SK-N-MC (cell line): ENCODE data around the gene PDK2.

Experiments
- EZH2 ChIP-seq: fragments of 200-600 bp; sonication (generic); IDR thresholded peaks from one replicate; pipeline ENCODE4 v1.6.1; 2017; ENCODE audit warnings: antibody characterized with exemption
- POLR2AphosphoS5 ChIP-seq: IDR thresholded peaks from 2 replicates; pipeline ENCODE4 v1.6.1; 2012; ENCODE audit warnings: mild to moderate bottlenecking, low read depth, low read length, borderline replicate concordance

DNA sequence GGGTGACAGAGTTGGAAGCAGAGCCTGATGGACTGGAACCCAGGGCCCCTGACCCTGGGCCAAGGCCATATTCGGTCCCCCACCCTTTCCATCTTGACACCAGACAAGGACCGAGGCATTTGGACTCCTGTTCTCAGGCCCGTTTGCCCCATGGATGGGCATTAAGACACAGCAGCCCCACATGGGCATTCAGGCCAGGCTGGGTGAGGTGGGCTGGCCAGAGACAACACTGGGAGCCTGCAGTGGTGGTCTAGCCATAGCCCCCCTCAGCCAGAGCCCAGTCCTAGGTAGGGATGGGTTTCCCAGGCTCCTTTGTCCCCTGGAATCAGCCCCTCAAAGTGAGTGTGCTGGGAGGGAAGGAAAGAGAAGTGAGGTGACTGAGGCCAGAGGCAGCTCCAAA lies 1.6 kb downstream of the PDK2 start:
- TF ChIP-seq EZH2 (no peak), POLR2AphosphoS5 (no peak)
